Fibroblast of gingiva (primary cell): ENCODE data around the gene HDHD2.
A peak's percentile ranks its signal among the peaks of the same experiment; 100 is the strongest.

Source experiments
- DNase-seq: peaks from one replicate; pipeline ENCODE4 v3.0.0-alpha.2; 2011; ENCODE audit warnings: low read depth

HDHD2 gene

DNA sequence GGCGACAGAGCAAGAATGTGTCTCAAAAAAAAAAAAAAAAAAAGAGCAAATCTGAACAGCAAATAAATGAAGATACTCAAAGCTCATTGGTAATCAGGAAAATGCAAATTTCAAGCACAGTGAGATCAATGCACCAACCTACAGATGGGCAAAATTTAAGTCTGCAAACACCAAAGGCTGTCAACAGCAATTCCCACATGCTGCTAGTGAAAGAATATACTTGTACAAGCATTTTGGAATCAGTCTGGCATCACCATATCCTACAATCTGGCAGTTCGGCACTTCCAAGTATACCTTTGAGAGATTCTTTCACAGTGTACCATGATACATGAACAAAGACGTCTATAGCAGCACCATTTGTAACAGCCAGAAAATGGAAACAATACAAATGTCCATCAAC, 4.1 kb downstream of the HDHD2 start:
- no peak for DNase-seq

DNA sequence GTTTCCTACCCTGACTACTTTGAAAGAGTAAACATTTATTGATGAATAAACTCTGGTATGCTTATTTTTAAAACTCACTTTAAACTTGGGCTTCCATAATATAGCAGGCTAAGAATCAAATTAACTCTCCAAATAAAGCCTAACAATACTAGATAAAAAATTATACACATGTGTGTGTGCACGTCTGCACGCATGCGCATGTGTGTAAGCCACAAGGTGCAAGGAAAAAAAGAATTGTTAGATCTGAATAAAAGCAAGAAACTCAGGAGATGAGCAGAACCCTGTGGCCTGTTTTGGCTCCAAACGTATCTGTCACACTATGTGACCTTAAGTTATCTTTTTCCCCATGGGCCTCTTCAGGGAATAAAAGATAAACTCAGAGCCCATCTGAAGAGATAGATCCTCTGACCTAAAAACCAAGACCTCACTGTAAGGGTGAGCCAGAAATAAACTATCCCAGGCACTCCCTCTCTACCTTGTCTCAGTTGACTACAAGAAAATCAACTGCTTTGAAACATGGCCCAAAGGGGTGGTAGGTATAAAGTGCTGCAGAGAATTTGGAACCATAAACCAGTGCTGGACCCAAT, 6.3 kb downstream of the HDHD2 start:
- DNase-seq: no peak

DNA sequence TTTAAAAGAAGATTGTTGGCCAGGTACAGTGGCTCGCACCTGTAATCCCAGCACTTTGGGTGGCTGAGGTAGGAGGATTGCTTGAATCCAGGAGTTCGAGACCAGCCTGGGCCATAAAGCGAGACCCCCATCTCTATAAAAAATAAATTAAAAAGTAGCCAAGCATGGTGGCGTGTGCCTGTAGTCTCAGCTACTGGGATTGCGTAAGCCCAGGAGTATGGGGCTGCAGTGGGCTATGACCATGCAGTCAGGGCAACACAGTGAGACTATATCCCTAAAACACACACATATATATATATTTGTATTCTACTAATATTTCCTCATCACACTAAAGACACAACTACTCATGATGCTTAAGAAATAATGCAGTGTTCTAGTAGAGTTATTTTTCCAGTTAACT, 7.1 kb downstream of the HDHD2 start:
- no peak for DNase-seq

DNA sequence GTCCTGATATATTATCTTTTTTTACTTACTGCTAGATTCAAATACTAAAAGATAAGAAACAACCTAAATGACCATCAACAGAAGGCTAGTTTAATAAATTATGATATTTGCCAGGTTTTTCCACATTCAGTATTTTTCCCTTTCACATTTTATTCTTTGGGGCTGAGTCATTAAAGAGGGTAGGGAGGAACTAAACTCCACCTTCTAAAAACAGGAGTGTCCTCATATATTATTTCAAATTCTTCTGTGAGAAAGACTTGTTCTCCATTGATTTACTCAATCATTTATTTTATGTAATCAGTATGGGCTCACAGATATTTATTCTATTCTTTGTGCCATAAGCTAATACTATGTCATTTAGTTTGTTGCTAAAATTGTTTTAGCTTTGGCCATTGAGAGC, 9.0 kb downstream of the HDHD2 start:
- no peak for DNase-seq

DNA sequence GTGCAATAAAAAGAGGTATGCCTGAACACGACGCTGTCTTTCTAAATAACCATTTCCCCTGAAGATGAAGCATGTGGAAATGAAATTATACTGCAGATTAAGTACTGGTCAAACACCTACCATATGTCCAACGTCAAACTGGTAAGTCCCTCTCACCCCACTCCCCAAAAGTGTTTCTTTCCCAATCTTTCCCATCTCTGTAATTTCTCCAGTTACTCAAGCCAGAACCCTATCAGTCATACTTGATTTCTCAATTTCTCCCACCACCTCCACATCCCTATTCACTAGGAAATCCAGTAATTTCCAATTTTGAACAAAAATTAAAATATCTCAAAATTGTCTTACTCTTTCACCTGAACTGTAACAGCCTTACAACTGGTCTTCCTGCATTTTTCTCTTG, 29.2 kb downstream of the HDHD2 start:
- DNase-seq: no peak

DNA sequence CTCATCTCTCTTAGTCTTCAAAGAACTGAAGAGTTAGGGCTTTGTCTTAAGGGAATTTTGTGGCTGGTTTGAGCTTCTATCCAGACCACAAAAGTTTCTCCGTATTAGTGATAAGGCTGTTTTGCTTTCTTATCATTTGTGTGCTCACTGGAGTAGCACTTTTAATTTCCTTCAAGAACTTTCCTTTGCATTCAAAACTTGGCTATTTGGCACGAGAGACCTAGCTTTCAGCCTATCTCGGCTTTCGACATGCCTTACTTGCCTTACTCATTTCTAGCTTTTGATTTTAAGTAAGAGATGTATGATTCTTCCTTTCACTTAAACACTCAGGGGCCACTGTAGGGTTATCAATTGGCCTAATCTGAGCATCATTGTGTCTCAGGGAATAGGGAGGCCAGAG, 29.9 kb downstream of the HDHD2 start:
- no peak for DNase-seq

DNA sequence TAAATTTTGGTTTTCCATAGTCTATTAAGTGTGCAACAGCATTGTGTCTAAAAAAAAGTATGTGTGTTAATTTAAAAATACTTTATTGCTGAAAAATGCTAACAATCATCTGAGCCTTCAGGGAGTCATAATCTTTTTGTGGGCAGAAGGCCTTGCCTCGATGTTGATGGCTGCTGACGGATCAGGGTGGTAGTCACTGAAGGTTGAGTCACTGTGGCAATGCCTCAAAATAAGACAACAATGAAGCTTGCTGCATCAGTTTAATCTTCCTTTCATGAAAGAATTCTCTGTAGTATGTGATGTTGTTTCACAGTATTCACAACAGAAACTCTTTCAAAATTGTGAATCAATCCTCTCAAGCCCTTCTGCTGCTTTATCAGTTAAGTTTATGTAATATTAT, 31.3 kb downstream of the HDHD2 start:
- no peak for DNase-seq

DNA sequence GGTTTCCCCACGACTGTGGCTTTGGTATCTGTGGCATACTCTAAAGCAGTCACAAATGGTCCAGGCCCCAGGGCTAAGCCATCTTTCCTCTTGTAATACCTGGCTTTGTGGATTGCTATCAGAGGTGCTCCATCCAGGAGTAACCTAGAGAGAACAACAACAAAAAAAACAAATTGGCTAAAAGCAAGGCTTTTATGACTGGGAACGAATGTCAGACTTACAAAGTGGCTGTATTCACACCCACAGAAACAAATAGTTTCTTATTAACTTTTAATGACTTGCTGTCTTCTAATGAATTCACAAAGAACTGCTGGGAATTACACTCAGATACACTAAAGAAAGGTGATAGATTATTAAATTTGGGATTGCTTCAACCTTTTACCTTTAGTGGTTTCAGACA, 35.1 kb downstream of the HDHD2 start:
- DNase-seq: no peak

DNA sequence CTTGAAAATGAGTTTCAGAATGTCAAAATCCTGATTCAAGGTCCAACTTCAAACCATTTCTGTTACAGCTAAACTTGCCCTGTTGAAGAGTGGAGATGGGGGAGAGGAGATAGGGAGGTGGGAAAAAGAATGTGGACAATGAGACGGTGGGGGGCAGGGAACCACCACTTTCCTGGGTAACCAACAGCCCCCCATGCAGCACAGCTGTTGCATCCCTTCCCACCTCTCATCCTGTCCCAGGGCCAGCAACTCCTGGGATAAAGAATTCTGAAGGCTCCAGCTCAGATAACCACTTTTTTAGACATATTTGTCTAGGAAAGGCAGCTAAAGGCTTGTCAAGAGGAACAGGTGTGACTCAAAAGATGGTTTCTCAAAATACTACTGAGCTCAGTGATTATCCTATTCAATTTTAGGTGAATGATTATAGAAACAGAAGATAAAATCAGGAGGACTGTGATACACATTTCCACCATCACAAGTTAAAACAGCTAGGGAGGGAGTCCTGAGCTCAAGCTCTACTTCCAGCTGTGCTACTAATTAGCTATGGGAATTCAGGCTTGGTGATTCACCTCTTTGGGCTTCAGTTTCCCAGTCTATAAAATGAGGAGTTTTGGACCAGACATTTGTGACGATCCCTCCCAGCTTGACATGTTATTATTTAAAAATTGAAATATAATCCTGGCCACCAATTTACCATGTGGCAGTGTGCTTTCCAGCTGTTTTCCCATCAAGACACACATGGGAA, 36.3 kb downstream of the HDHD2 start:
- DNase-seq: peak; percentile 3

DNA sequence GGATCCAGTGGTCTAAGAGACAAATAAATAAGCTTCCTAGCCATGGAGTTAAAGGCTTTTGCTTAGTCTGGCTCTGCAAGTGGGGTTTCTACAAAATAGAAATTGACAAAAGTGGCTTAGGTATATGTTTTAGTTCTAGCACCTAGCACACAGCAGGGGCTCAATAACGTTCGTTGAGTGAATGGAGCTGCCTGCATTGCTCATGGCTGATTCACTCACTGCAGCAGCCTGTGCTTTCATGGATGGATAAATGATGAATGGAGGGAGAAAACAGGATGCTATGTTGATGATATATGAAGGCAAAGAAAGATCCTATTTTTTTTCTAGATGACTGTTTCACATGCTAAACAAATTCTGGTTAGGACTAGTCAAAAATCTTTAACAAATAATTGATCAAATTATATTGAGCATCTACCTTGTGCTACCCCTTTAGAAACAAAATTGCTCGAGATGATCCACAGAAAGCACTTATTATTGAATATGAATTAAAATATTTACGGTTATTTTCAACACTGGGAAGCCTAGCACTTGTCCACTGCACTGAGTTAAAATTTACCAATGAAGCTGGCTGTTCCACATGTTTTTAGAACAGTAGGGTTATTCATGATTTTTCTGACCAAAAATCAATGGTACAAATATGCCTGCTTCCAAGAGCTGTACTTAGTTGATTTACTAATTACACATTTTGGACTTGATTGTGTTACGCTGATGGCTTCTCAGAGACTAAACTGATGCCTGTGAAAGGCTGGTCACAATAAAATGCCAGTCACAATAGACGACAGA, 39.6 kb downstream of the HDHD2 start:
- DNase-seq: no peak

DNA sequence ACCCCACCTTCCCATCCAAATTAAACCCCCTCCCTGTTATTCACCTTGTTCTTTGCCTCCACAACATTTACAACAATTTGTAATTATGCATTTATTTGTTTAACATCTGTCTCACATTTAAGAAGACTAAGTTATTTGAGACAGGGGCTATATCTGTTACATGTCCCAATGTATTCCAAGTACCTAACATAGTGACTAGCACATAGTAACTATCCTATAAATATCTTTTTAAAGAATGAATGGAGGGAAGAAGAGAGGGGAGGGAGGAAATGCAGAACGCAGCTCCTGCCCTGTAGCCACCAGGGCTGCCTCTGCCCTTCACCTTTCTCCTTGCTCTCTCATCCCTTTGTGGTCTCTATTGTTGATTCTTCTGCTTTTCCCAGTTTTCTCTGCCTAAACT, 40.6 kb downstream of the HDHD2 start:
- DNase-seq: no peak

DNA sequence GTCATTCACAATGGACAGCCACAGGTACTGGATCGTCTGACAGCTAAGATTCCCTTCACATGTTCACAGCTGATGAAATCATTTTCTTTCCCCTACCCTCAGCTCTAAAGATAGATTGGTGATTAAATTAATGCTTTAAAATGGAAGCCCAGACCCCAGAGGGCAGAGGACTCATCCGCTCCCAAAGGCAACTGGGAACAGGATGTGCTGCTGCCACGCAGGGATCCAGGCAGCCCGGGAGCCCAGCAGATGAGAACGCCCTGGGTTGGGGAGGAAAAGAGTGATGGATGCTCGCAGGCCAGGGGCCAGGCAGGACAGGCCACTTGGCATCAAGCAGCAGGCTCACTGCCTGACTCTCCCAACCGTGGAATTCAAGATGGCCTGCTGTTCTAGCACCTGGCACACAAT, 41.3 kb downstream of the HDHD2 start:
- no peak for DNase-seq

DNA sequence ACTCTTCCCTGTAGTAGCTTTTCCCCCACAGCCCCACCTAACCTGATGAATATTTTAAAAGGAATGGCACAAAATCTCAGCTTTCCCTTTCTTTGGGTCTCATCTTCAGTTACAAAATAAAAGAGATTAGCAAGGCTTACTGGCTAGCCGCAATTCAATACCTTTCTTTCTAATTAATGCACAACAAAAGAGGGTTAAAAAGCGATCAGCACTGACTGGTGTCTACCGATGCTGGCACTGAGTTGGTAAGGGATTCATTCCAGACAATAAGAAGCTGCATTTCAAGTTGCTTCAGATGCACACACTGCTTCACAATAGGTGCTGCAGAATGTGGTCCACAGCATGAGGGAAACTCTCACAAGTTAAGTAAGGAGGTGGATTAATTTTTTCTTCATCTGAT, 41.9 kb downstream of the HDHD2 start:
- DNase-seq: no peak

DNA sequence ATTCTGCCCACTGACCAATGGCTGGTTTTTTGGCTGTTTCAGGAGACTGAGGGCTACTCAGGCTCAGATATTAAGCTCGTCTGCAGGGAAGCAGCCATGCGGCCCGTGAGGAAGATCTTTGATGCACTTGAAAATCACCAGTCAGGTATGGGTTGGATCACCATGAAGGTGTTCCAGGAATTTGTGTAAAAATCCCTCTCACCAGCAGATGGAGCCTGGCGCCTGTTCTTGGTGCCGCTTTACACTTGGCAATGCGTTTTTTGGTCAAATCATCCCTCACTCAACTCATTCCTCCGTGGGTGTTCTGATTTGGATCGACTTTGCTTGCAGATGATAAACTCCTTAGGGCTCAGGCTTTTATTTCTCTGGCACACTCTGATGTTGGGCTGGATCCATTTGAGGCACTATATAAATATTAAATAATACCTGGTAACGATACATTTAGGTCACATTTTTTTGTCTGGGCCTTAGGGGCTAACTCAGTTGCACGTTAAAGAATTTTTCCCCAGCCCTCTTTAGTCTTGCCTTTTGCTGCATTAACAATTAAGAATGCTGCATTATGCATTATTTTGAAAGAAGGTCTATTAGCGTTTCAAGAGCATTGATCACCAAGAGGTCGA, 50.0 kb downstream of the HDHD2 start:
- DNase-seq: peak; percentile 15

DNA sequence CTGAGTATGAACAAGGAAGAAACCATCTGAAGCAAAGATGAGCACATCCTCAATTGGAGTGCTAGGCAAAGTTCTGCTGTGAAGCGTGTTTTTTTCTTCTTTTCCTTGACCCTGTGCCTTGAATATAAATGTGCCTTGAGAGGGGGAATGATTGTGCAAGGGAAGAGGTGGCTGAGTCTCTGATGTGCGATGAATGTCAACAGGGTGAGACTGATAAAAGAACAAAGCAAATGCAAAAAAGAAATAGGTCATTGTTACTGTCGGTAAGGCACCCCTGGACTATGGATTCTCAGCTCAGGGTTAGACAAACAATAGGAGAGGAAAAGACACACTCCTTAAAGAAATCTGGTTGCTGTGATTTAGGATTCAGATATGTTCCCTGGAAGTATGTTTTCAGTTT, 54.5 kb downstream of the HDHD2 start:
- no peak for DNase-seq

DNA sequence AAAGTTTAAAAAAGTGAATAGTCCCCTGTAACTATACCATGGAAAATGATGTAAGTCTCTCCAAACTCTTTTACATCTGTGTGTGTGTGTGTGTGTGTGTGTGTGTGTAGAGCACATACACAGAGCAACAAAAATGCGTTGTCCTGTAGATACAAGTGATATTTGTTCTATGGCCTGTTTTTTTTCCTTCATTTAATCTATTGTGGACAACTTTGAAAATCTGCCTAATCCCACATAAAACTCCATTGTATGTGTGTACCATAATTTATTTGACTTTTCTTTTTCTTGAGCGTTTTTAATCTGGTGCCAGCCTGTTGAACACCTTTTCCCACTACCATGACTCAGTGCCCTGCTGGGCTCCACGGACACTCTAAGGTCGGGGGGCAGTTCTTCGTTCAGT, 62.6 kb downstream of the HDHD2 start:
- DNase-seq: no peak

DNA sequence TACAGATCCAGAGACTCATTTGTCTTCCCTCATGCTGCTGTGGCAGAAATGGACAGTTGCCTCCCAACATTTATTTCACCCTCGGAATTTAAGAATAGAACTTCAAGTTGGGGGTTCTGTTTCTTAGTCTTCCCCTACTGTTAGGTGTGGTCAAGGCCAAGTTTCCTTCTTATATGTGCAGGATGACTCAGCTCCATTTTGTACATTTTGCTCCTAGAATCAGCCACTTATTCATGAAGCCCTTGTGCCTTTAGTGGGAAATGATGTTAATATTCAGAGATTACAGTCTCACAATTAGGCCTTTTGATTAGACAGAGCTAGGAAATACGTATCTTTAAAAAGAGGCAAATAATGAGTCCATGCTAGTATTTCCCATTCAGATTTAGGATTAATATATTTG, 68.7 kb downstream of the HDHD2 start:
- DNase-seq: no peak

DNA sequence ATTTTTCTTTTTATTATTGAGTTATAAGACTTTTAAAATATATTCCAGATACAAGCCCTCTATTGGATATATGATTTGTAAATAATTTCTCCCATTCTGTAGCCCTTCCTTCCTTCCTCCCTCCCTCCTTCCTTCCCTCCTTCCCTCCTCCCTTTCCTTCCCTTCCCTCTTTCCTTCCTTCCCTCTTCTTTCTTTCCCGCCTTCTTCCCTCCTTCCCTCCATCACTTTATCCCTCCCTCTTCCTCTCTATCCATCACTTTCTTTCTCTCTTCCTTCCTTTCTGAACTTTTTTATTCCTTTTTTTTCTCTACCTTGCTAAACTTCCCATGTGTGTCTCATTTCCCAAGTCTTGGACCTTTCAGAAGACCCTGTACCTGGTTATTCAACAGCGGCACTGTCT, 69.4 kb downstream of the HDHD2 start:
- DNase-seq: no peak

DNA sequence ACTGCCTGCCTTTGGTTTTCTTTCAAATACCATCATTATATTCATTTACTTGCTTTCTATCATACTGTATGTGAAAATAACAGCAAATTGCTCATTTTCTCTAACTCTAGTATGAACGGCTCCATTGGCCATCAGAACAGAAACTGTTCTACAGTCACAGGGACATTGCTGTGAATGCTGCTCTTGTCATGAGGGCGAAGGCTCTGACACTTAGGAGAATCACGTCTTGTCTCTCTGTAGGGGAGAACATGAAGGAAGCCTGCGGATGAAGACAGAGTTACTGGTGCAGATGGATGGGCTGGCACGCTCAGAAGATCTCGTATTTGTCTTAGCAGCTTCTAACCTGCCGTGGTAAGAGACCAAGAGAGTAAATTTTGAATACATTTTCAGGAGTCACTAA, 73.2 kb downstream of the HDHD2 start:
- DNase-seq: no peak

DNA sequence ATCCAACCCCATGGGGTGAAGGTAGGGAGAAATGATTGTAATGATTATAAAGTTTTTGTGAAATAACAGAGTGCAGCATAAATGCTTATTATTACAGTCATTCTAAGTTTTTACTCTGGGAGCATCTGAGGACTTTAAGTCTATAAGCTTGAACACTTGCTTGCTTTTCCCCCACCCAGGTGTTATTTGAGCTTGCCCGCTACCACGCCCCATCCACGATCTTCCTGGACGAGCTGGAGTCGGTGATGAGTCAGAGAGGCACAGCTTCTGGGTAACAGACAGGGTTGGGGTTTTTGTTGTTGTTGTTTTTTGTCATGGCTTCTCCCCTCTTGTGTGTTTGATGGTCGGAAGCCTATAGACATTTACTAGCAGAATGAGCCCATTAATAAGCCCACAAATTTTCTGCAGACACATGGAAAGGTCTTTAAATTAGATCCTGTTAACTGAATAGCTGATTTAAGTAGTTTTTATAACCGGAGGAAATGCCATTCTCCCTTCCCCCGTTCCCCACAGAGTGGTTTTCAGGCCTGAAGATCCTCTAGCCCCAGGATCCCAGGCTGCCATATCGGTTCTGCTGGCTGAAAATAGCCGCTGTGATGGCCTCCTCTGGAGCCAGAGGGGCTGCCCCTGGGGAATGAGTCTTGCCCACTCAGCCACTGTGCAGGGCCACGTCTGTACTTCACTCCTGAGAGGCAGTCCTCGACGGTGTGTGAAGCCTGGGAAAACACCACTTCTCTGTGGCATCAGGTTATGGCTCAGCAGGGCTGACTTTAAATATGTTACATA, 75.0 kb downstream of the HDHD2 start:
- no peak for DNase-seq

DNA sequence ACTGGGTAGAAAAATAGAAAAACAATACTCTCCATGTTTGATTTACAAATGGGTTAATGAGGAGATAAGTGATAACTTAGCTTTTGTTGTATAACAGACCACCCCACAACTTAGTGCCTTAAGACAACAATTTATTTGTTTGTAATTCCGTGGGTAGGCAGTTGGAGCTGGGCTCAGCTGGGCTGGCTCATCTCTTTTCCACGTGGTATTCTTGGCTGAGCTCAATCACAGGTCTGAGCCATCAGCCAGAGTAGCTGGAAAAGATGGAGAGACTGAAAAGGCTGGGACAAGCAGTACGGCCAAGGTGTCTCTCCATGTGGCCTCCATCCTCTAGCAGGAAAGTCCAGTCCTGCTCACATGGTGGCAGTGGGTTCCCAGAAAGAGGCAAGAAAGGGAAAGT, 82.7 kb downstream of the HDHD2 start:
- DNase-seq: no peak

DNA sequence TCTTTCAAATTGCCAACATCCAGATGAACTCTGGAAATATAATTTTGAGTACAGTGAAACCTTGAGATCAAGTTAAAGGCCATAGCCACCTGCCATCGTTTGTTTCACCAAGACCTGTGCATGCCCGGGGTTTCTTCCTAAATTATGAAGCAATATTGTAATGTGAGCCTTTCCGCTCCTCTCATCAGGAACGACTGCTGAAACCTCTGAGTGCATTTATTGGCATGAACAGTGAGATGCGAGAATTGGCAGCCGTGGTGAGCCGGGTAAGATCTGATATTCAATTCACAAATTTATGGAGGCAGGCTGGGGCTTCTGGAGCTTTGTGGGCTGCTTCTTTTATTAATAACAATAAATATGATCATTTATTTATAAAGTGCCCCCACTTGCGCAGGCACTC, 87.2 kb downstream of the HDHD2 start:
- no peak for DNase-seq
